SIG-M5 treated with dmso at 0.1 percent for 504 hours (cell line): ENCODE measurements around the gene TRIM9.
"Not testable (repeated sequence)": the region's sequence is repeated elsewhere in the genome, so short reads cannot be mapped to it uniquely, and the experiment has no call there.

Experiments
- DNase-seq: peaks from one replicate; lab custom pipeline; 2025; ENCODE audit not compliant: unreplicated experiment; lab: John Stamatoyannopoulos, UW

The TRIM9 gene

GRCh38 chr14:50967790-50968189, 127.1 kb downstream of the TRIM9 start:
- DNase-seq = peak; percentile 81

GRCh38 chr14:50967103-50967502, 127.8 kb downstream of the TRIM9 start:
- DNase-seq = no peak

- DNase-seq = peak; percentile 72
Observed at GRCh38 chr14:50964683-50965390, 130.1 kb downstream of the TRIM9 start.

GRCh38 chr14:50963919-50964318, 131.0 kb downstream of the TRIM9 start:
- no peak for DNase-seq

- DNase-seq = no peak
Observed at GRCh38 chr14:50961605-50962221, 133.2 kb downstream of the TRIM9 start.

GRCh38 chr14:50957296-50957695, 137.6 kb downstream of the TRIM9 start:
- DNase-seq = peak; percentile 46

GRCh38 chr14:50956421-50956820, 138.5 kb downstream of the TRIM9 start:
- DNase-seq = not testable (repeated sequence)

GRCh38 chr14:50955373-50956043, 139.4 kb downstream of the TRIM9 start:
- peak; percentile 94 for DNase-seq

- peak; percentile 66 for DNase-seq
Observed at GRCh38 chr14:50954811-50955372, 140.0 kb downstream of the TRIM9 start.

GRCh38 chr14:50953502-50953901, 141.4 kb downstream of the TRIM9 start:
- DNase-seq = peak; percentile 53

- no peak for DNase-seq
Observed at GRCh38 chr14:50951032-50951431, 143.9 kb downstream of the TRIM9 start.

GRCh38 chr14:50948205-50948604, 146.7 kb downstream of the TRIM9 start:
- no peak for DNase-seq

- no peak for DNase-seq
Observed at GRCh38 chr14:50947446-50947845, 147.5 kb downstream of the TRIM9 start.

GRCh38 chr14:50946234-50946935, 148.5 kb downstream of the TRIM9 start:
- DNase-seq = no peak

- peak; percentile 54 for DNase-seq
Observed at GRCh38 chr14:50944647-50945413, 150.1 kb downstream of the TRIM9 start.

- DNase-seq = peak; percentile 59
Observed at GRCh38 chr14:50943943-50944646, 150.8 kb downstream of the TRIM9 start, which contains the start of gene PYGL. PYGL (minus strand) TSS chr14:50944483; CDS start chr14:50944403, 80 bp downstream.

GRCh38 chr14:50943261-50943942, 151.5 kb downstream of the TRIM9 start:
- DNase-seq = peak; percentile 26

GRCh38 chr14:50941638-50942037, 153.3 kb downstream of the TRIM9 start:
- DNase-seq = not testable (repeated sequence)

GRCh38 chr14:50941151-50941550, 153.8 kb downstream of the TRIM9 start:
- DNase-seq = peak; percentile 16
